Hepatocyte (in vitro differentiated cells): ENCODE results near the gene GPR161. TPM values are rescaled to one million over a fixed set of nuclear protein-coding genes. Genes with fewer than 3 reads are reported as not detected.

Experiments
- DNase-seq: peaks from one replicate; pipeline ENCODE4 v3.0.0-alpha.2; 2016; ENCODE audit warnings: low spot score
- H2AFZ ChIP-seq: fragments of 200-600 bp; sonication (generic); 2 replicates; pipeline ENCODE4 v1.6.0; 2016; ENCODE audit warnings: antibody characterized with exemption, mild to moderate bottlenecking
- H3K27ac ChIP-seq: fragments of 200-600 bp; sonication (generic); 2 replicates; pipeline ENCODE4 v1.5.1; 2016; ENCODE audit warnings: mild to moderate bottlenecking
- H3K27me3 ChIP-seq: fragments of 200-600 bp; sonication (generic); 2 replicates; pipeline ENCODE4 v1.6.1; 2016
- H3K36me3 ChIP-seq: fragments of 200-600 bp; sonication (generic); replicated peaks from 2 replicates; pipeline ENCODE4 v1.5.1; 2016; ENCODE audit warnings: low read depth; ENCODE audit not compliant: insufficient read depth
- H3K4me1 ChIP-seq: fragments of 200-600 bp; sonication (generic); 2 replicates; pipeline ENCODE4 v1.5.1; 2016; ENCODE audit warnings: mild to moderate bottlenecking, moderate library complexity; ENCODE audit not compliant: insufficient read depth
- H3K4me2 ChIP-seq: fragments of 200-600 bp; sonication (generic); 2 replicates; pipeline ENCODE4 v1.6.0; 2016
- H3K4me3 ChIP-seq: fragments of 200-600 bp; sonication (generic); 2 replicates; pipeline ENCODE4 v1.5.1; 2016; ENCODE audit warnings: mild to moderate bottlenecking
- H3K79me2 ChIP-seq: fragments of 200-600 bp; sonication (generic); 2 replicates; pipeline ENCODE4 v1.6.0; 2017; ENCODE audit warnings: mild to moderate bottlenecking
- H3K9me2 ChIP-seq: fragments of 200-600 bp; sonication (generic); replicated peaks from 2 replicates; pipeline ENCODE4 v1.6.0; 2017; ENCODE audit warnings: mild to moderate bottlenecking; ENCODE audit not compliant: insufficient read depth
- H3K9me3 ChIP-seq: fragments of 200-600 bp; sonication (generic); 2 replicates; pipeline ENCODE4 v1.5.1; 2016; ENCODE audit warnings: low read depth, mild to moderate bottlenecking
- H4K20me1 ChIP-seq: fragments of 200-600 bp; sonication (generic); 2 replicates; pipeline ENCODE4 v1.6.0; 2016; ENCODE audit warnings: mild to moderate bottlenecking; ENCODE audit not compliant: insufficient read depth, poor library complexity, severe bottlenecking
- EZH2 ChIP-seq: fragments of 200-600 bp; sonication (generic); IDR thresholded peaks from 2 replicates; pipeline ENCODE4 v1.6.1; 2016; ENCODE audit warnings: antibody characterized with exemption, mild to moderate bottlenecking, borderline replicate concordance
- EZH2phosphoT487 ChIP-seq: fragments of 200-600 bp; sonication (generic); IDR thresholded peaks from one replicate; pipeline ENCODE4 v1.6.1; 2018; ENCODE audit warnings: antibody characterized with exemption, mild to moderate bottlenecking, low read depth, moderate library complexity; ENCODE audit not compliant: unreplicated experiment, severe bottlenecking
- WGBS: methylation state at CpG from one replicate; pipeline ENCODE4 v1.1.6; 2016; ENCODE audit warnings: low lambda C conversion rate; ENCODE audit errors: missing lambda C conversion rate; 5-methylcytosine and 5-hydroxymethylcytosine counted together
- polyA plus RNA-seq: library from polyadenylated mRNA; unstranded; fragments of >200 nt; fragmentation: Nextera tagmentation; extraction: Ambion mirVana; gene quantifications from 2 replicates; pipeline ENCODE4 v1.2.1, GENCODE V29; 2016
- total RNA-seq: library from RNA; depleted of rRNA; stranded (reverse); fragments of >200 nt; gene quantifications from 2 replicates; pipeline ENCODE4 v1.2.3, GENCODE V29; 2014
- TF ChIP-seq, protein P1 (sequence below): fragments of 200-600 bp; sonication (generic); IDR thresholded peaks from 2 replicates; pipeline ENCODE4 v1.5.1; 2016; ENCODE audit warnings: antibody characterized with exemption, mild to moderate bottlenecking; ENCODE audit not compliant: poor library complexity

GPR161 gene
- total and polyA plus RNA-seq, 2 experiments from 2014 or later: 15.9 to 19.3 TPM

DNA sequence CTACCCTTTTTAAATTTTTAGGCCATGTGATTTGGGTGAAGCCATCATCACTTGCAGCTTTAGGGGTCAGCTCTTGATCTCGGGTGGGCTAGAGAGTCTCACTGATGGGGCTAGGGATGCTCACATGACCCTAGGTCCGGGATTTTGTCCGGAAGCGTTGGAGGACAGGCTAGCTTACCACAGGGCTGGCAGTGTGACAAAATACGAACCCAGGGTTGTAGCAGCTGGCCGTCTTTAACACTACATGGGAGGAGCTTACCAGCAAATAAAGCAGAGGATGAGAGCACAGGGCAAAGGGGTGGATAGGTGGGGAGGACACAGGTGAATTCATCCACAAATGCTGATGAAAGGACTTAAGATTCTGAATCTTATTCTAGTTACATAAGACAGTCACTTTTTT is 21.9 kb downstream of the GPR161 start:
- Histone ChIP-seq H3K27me3 (no peaks in the 10 kb centered on the region), H3K79me2 (peaks cover 31% of the 10 kb centered on the region), H3K9me2 (no peaks in the 10 kb centered on the region), H3K4me2 (no peak overlapping the region), H3K36me3 (no peaks in the 10 kb centered on the region), H4K20me1 (no peaks in the 10 kb centered on the region), H3K9me3 (no peaks in the 10 kb centered on the region), H2AFZ (no peak overlapping the region), H3K4me3 (no peak overlapping the region), H3K27ac (no peak overlapping the region), H3K4me1 (no peaks in the 10 kb centered on the region)
- DNase-seq: no peak
- WGBS: 90% methylated on average over 6 of the region's 6 CpGs
- TF ChIP-seq EZH2: no peak
- no peak for TF ChIP-seq EZH2phosphoT487
- TF ChIP-seq, protein P1, sequence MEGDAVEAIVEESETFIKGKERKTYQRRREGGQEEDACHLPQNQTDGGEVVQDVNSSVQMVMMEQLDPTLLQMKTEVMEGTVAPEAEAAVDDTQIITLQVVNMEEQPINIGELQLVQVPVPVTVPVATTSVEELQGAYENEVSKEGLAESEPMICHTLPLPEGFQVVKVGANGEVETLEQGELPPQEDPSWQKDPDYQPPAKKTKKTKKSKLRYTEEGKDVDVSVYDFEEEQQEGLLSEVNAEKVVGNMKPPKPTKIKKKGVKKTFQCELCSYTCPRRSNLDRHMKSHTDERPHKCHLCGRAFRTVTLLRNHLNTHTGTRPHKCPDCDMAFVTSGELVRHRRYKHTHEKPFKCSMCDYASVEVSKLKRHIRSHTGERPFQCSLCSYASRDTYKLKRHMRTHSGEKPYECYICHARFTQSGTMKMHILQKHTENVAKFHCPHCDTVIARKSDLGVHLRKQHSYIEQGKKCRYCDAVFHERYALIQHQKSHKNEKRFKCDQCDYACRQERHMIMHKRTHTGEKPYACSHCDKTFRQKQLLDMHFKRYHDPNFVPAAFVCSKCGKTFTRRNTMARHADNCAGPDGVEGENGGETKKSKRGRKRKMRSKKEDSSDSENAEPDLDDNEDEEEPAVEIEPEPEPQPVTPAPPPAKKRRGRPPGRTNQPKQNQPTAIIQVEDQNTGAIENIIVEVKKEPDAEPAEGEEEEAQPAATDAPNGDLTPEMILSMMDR: no peak

DNA sequence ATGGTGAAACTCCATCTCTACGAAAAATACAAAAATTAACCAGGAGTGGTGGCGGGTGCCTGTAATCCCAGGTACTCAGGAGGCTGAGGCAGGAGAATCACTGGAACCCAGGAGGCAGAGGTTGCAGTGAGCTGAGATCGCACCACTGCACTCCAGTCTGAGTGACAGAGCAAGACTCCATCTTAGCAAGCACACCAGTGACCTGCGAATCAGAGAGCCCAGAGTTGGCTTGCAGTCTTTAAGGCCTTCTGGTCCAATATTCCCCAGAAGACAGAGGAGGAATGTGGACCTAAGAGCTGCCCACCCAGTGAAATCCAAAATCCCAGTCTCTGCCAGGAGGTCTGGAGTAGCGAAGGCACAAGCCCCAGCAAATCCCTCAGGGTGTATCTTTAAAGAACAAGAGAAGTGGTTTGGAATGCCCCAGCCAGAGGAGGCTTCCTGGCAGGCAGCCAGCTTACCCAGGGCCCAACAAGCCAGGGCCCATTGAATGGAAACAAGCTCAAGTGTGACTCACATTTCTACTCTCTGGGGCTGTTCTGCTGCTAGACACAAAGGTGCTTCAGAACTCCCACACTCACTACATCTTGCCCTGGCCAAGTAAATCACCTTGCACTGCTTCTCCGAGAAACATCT is 23.9 kb downstream of the GPR161 start:
- TF ChIP-seq, protein P1: no peak
- TF ChIP-seq EZH2: no peak
- no peak for TF ChIP-seq EZH2phosphoT487
- DNase-seq: peak; percentile 74
- H3K79me2 ChIP-seq: peaks cover 21% of the 10 kb centered on the region
- H2AFZ ChIP-seq: no peak overlapping the region
- no peaks in the 10 kb centered on the region for H3K4me1 ChIP-seq
- H3K9me2 ChIP-seq: no peaks in the 10 kb centered on the region
- H3K4me3 ChIP-seq: no peak overlapping the region
- 90% methylated on average over 6 of the region's 6 CpGs for WGBS
- H3K27me3 ChIP-seq: no peaks in the 10 kb centered on the region
- no peaks in the 10 kb centered on the region for H3K9me3 ChIP-seq
- no peaks in the 10 kb centered on the region for H3K36me3 ChIP-seq
- no peak overlapping the region for H3K4me2 ChIP-seq
- H4K20me1 ChIP-seq: no peaks in the 10 kb centered on the region
- peak overlapping the region; percentile 52 for H3K27ac ChIP-seq

DNA sequence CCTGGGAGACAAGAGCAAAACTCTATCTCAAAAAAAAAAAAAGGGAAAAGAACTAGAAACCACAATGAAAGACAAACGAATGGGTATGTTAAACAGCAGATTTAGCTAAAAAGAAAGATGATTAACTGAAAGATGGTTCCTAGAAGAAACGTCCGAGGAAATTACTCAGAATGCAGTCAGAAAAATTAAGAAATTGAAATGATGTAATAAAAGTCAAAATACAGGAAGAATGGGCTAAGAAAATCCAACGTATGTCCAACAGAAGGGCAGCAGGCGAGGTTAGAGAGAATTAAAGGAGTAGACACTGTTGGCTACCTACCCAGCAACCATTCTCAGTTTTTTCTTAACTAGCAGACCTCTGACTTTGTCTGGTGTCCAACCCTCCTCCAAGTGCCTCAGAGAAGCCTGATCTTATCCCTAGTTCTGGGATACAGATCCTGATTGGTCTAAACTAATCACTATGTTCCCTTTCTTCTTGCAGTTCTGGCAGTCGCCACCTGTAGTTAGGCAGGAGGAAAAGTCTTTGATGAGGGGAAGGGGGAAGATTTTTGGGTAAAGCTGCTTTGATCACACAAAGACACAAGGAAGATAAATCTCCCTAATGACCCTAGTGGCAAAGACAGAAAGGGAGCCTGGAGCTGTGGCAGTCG is 25.7 kb downstream of the GPR161 start:
- Histone ChIP-seq H3K9me3 (no peaks in the 10 kb centered on the region), H3K27ac (no peak overlapping the region), H3K79me2 (peaks cover 16% of the 10 kb centered on the region), H3K27me3 (no peaks in the 10 kb centered on the region), H4K20me1 (no peaks in the 10 kb centered on the region), H3K36me3 (no peaks in the 10 kb centered on the region), H2AFZ (no peak overlapping the region), H3K4me2 (no peak overlapping the region), H3K9me2 (no peaks in the 10 kb centered on the region), H3K4me1 (no peaks in the 10 kb centered on the region), H3K4me3 (no peak overlapping the region)
- DNase-seq: no peak
- WGBS: 80% methylated on average over 7 of the region's 7 CpGs
- no peak for TF ChIP-seq EZH2phosphoT487
- TF ChIP-seq EZH2: no peak
- TF ChIP-seq, protein P1: no peak
